NCI-H1092 treated with DMSO at 0.1 percent for 48 hours (cell line): Measurements from ENCODE around the gene ZNF433.
A peak's percentile ranks its signal among the peaks of the same experiment; 100 is the strongest.
"Not testable (repeated sequence)": the region's sequence is repeated elsewhere in the genome, so short reads cannot be mapped to it uniquely, and the experiment has no call there.

ENCODE experiments used
- DNase-seq: peaks from one replicate; lab custom pipeline; 2025; lab: John Stamatoyannopoulos, UW

The ZNF433 gene

GRCh38 chr19:12035220-12036172 lies at the start of gene ZNF433:
TSS of gene ZNF433 (minus strand) at chr19:12035679. CDS start at chr19:12035539, 140 bp downstream.
- peak; percentile 92 for DNase-seq

GRCh38 chr19:12083336-12083735 lies 47.9 kb upstream of the ZNF433 start:
- DNase-seq = not testable (repeated sequence)

GRCh38 chr19:12077375-12077774 lies 41.9 kb upstream of the ZNF433 start:
- DNase-seq = no peak

DNA sequence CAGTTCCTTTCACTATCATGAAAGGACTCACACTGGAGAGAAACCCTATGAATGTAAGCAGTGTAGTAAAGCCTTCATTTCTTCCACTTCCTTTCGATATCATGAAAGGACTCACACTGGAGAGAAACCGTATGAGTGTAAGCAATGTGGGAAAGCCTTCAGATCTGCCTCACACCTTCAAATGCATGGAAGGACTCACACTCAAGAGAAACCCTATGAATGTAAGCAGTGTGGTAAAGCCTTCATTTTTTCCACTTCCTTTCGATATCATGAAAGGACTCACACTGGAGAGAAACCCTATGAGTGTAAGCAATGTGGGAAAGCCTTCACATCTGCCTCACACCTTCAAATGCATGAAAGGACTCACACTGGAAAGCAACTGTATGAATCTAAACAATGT lies 40.9 kb upstream of the ZNF433 start:
- DNase-seq = not testable (repeated sequence)

DNA sequence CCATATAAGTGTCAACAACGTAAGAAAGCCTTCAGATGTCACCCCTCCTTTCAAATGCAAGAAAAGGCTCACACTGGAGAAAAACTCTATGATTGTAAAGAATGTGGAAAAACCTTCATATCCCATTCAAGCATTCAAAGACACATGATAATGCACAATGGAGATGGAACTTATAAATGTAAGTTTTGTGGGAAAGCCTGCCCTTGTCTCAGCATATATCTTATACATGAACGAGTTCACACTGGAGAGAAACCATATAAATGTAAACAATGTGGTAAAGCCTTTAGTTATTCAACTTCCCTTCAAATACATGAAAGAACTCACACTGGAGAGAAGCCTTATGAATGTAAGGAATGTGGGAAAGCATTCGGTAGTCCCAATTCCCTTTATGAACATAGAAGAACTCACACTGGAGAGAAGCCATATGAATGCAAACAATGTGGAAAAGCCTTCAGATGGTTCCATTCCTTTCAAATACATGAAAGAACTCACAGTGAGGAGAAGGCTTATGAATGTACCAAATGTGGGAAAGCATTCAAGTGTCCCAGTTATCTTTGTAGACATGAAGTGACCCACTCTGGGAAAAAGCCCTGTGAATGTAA lies 40.2 kb upstream of the ZNF433 start:
- no peak for DNase-seq

DNA sequence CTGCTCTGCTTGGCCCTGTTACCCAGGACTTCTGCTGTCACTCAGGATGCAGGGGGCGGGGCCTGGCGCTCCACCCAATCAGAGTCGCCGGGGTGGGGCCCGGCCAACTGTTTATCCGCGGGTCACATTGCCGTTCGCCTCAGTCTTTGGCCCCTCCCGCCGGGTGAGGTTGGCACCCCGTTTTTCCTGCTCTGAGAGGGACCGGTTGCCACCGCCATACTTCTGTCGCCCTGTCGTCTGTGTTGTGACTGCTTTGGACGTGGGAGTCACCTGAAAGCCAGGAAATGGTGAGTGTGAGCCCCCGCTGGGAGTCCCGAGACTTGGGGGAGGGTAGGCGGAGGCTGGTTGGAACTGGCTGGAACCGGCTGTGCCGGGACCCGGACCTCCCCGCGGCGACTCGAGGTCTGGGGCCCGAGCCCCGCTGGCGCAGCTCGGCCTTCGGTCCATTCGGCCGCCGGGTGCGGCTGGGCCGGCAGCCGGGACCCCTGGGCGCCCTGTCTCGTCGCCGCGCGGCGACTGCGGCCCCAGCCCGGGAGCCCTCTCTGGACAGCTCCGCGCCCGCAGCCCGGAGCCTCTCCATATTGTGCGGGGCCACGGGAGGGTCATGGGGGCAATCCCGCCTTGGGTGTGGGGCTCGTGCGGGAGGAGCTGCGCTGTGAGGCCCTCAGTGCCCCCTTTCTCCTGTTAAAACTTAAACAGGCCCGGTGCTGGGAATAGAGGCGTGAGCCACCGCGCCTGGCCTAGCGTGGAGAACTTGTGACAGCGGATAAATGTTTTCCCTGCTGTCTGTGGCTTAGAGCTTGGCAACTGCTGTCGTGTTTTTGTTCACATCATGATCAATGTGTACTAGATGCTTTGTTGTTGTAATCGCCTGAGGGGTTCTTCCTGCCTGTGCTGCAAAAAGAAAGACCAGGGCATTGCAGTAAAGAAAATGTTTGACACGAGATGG lies 29.4 kb upstream of the ZNF433 start, which contains the start of gene ZNF844:
Gene ZNF844 (plus strand): TSS at position 142 of the 949 bp plus-strand sequence. CDS start 143 bp downstream, at position 285.
- DNase-seq = peak; percentile 81

- no peak for DNase-seq
Observed at GRCh38 chr19:12055784-12056183, 20.3 kb upstream of the ZNF433 start.

DNA sequence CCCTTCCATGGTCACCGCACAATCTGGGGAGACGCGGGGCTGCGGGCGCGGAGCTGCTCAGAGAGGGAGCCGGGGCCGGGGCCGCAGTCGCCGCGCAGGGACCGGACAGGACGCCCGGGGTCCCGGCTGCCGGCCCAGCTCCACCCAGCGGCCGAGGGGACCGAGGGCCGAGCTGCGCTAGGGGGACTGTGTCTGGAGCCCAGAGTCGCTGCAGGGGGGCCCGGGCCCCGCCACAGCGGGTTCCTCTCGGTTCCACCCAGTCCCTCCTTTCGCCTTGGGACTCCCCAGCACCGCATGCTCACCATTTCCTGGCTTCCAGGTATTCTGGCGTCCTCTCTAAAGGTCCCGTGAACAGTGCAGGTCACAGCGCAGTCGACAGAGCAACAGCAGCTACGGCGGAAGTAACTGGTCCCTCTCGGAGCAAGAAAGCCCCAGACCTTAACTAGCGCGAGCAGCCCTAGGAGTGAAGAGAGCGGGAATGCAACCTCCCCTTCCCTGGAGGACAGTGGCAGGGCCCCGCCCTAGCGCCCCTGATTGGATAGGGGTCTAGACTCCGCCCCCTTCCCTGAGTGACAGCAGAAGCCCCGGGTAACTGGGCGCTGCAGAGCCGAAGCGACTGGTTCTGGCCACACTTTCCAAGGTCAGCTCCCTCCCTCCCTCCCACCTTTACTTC lies 17.2 kb upstream of the ZNF433 start, which contains the start of gene ZNF878:
Gene ZNF878 (minus strand): TSS at position 465 of the 673 bp plus-strand sequence. CDS start 160 bp downstream, at position 305.
- DNase-seq = peak; percentile 92

DNA sequence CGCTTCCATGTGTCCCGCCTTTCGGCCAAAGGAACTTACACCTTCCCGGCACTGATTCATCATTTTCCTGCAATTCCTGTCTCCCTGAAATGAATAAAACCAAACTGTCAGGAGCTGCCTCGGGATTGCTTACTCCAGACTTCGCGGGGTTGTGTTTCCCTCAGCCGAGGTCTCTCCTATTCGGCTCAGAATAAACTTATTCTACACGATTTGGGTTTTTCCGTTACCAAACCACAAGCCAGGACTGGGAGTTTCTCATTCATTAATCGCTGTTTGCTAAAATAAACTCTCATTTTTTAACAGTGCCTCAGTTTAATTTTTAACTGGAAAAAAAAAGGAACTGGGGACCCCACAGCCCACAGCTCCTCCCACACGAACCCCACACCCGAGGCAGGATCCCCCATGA lies 16.6 kb upstream of the ZNF433 start:
- DNase-seq = peak; percentile 1

GRCh38 chr19:12047868-12048267 lies 12.4 kb upstream of the ZNF433 start:
- DNase-seq = no peak

GRCh38 chr19:12043752-12044422 lies 8.4 kb upstream of the ZNF433 start:
- no peak for DNase-seq

GRCh38 chr19:12042893-12043292 lies 7.4 kb upstream of the ZNF433 start:
- no peak for DNase-seq

- no peak for DNase-seq
Observed at GRCh38 chr19:12034620-12035019, 859 bp downstream of the ZNF433 start.

DNA sequence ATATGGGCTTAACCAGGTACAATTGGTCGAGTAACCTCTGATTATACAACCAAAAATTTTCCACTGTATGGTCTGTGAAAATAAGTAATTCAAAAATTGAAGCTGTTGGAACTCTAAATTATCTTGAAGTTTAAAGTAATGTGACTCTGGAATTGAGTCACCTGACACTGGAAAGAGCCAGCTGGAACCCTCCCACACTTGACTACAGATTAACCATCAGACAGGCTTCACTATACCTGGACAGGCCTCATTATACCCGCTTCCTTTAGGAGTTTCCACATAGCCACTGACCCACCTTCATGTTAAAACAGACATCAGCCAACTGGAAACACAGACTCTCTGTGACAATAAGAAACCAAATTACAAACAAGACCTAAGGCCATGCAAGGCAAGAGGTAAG lies 1.3 kb downstream of the ZNF433 start:
- no peak for DNase-seq

DNA sequence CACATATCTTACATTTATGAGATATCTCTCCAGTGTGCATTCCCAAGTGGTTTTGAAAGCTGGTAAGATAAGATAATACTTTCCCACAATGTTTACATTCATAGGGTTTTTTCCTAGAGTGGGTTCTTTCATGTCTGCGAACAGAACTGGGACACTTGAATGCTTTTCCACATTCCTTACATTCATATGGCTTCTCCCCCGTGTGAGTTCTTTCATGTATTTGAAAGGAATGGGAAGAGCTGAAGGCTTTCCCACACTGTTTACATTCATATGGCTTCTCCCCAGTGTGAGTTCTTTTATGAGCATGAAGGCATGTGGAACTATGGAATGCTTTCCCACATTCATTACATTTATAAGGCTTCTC lies 19.7 kb downstream of the ZNF433 start:
- no peak for DNase-seq

DNA sequence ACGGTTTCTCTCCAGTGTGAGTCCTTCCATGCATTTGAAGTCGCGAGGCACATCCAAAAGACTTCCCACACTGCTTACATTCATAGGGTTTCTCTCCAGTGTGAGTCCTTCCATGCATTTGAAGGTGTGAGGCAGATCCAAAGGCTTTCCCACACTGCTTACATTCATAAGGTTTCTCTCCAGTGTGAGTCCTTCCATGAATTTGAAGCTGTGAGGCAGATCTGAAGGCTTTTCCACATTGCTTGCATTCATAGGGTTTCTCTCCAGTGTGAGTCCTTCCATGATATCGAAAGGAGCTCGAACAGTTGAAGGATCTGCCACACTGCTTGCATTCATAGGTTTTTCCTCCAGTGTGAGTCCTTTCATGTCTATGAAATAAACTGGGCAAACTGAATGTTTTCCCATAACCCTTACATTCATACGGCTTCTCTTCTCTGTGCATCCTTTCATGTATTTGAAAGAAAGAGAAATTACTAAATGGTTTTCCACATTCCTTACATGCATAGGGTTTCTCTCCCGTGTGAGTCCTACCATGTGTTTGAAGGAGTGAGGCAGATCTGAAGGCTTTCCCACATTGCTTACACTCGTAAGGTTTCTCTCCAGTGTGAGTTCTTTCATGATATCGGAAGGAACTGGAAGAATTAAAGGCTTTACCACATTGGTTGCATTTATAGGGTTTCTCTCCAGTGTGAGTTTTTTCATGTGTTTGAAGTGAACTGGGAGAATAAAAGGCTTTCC lies 20.3 kb downstream of the ZNF433 start:
- DNase-seq = no peak

- DNase-seq = no peak
Observed at GRCh38 chr19:12000152-12000981, 35.1 kb downstream of the ZNF433 start.

DNA sequence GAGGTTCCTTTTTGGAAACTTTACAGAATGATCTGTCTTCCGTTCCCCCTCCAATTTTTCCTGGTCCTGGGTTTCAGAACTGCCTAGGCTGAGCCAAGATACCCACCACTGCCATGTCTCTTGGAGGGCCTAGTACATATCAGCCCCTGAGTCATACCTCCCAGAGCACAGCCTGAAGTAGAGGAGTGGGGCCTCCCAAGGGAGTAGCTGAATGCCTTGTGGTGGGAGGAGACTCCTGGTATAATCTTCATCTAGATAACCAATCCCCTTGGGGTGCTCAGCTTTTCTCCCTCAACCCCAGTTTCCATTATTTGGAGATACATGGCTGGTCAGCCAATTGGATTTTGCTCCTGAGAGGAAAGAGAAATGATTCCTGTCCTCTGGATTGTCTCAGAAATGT lies 40.3 kb downstream of the ZNF433 start:
- DNase-seq = no peak

DNA sequence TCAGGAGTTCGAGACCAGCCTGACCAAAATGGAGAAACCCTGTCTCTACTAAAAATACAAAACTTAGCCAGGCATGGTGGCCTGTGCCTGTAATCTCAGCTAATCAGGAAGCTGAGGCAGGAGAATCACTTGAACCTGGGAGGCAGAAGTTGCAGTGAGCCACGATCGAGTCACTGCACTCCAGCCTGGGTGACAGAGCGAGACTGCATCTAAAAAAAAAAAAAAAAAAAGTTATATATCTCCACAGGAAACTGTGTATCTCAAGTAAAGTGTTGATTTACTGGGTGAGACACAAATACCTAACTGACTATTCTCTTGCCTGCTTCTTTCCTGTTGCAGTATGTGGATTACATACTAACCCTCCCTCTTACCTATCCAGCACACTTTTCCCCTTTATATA lies 43.6 kb downstream of the ZNF433 start:
- not testable (repeated sequence) for DNase-seq
